ENCODE results near the gene PCDHGC5. TPM values are rescaled to one million over a fixed set of nuclear protein-coding genes. Genes with fewer than 3 reads are reported as not detected.

PCDHGC5 gene
- total RNA-seq, 3 donors from 2014 or later = 0.61 to 2.6 (median 0.89) TPM

- TF ChIP-seq CTCF (IDR thresholded peaks at IDR 0.05) = no peak
- DNase-seq (no peak), ATAC-seq (no peak)
- Histone ChIP-seq H3K4me1 (ENCODE audit: low read depth) (peaks cover 8% of the 10 kb centered on the region), H3K4me3 (no peak overlapping the region), H3K9me3 (no peaks in the 10 kb centered on the region), H3K36me3 (ENCODE audit: low read depth) (no peaks in the 10 kb centered on the region)
- intact Hi-C loops (cut with DNase I, micrococcal nuclease) = no loop called here
Observed at GRCh38 chr5:141486091-141486490, 2.8 kb upstream of the PCDHGC5 start.

- TF ChIP-seq CTCF (IDR thresholded peaks at IDR 0.05) = no peak
- DNase-seq (no peak), ATAC-seq (no peak)
- Histone ChIP-seq H3K4me3 (no peak overlapping the region), H3K4me1 (ENCODE audit: low read depth) (peaks cover 8% of the 10 kb centered on the region), H3K36me3 (ENCODE audit: low read depth) (no peaks in the 10 kb centered on the region), H3K9me3 (no peaks in the 10 kb centered on the region)
- intact Hi-C loops (cut with DNase I, micrococcal nuclease) = no loop called here
Observed at GRCh38 chr5:141487131-141487530, 1.8 kb upstream of the PCDHGC5 start.

GRCh38 chr5:141489841-141490240 lies 960 bp downstream of the PCDHGC5 start:
- intact Hi-C loops (cut with DNase I, micrococcal nuclease) = no loop called here

GRCh38 chr5:141490271-141490670 lies 1.4 kb downstream of the PCDHGC5 start:
- Histone ChIP-seq H3K9me3 (no peaks in the 10 kb centered on the region), H3K36me3 (ENCODE audit: low read depth) (no peaks in the 10 kb centered on the region), H3K4me3 (no peak overlapping the region), H3K4me1 (ENCODE audit: low read depth) (peaks cover 4% of the 10 kb centered on the region)
- ATAC-seq = no peak
- TF ChIP-seq CTCF (IDR thresholded peaks at IDR 0.05) = no peak
- no peak for DNase-seq
- intact Hi-C loops (cut with DNase I, micrococcal nuclease) = no loop called here

More at GRCh38 chr5:141489841-141490240, 960 bp downstream of the PCDHGC5 start:
- no peaks in the 10 kb centered on the region for H3K36me3 ChIP-seq (ENCODE audit: low read depth)
- no peak for TF ChIP-seq CTCF (IDR thresholded peaks at IDR 0.05)
- peaks cover 8% of the 10 kb centered on the region for H3K4me1 ChIP-seq (ENCODE audit: low read depth)
- no peaks in the 10 kb centered on the region for H3K9me3 ChIP-seq
- ATAC-seq (no peak), DNase-seq (no peak)
- H3K4me3 ChIP-seq = no peak overlapping the region

- Histone ChIP-seq H3K4me1 (ENCODE audit: low read depth) (peaks cover 3% of the 10 kb centered on the region), H3K9me3 (no peaks in the 10 kb centered on the region), H3K36me3 (ENCODE audit: low read depth) (no peaks in the 10 kb centered on the region), H3K4me3 (no peak overlapping the region)
- TF ChIP-seq CTCF (IDR thresholded peaks at IDR 0.05) = no peak
- intact Hi-C loops (cut with DNase I, micrococcal nuclease) = no loop called here
- DNase-seq (no peak), ATAC-seq (no peak)
Observed at GRCh38 chr5:141490771-141491170, 1.9 kb downstream of the PCDHGC5 start.
